Posterior cingulate gyrus (tissue), 11 donors: ENCODE results near the gene COA8.
A peak's percentile ranks its signal among the peaks of the same experiment; 100 is the strongest.

Experiments
- DNase-seq, 10 donors: peaks; one replicate each; pipeline versions ENCODE4 v3.0.0 to v3.0.0-alpha.2; 2020 to 2021; ENCODE audit warnings: mixed read lengths in 3 of 10
- intact Hi-C: fragments of 100-400 bp; cut with DNase I; formaldehyde crosslinking; loops from one replicate; pipeline ENCODE4 v1.15.1; 2023

The COA8 gene

GRCh38 chr14:103534576-103535061 is 28.1 kb upstream of the COA8 start:
- DNase-seq, result peak in 3 of 10 donors; percentile 77 to 87 (median 87)

GRCh38 chr14:103535081-103535890 is 27.5 kb upstream of the COA8 start:
- peak in 2 of 10 donors; percentile 72 to 74 for DNase-seq

More at GRCh38 chr14:103534576-103535061, 28.1 kb upstream of the COA8 start:
- intact Hi-C loops, result no loop called here

GRCh38 chr14:103535891-103536565 is 26.7 kb upstream of the COA8 start:
- DNase-seq, result peak in 4 of 10 donors; percentile 18 to 74 (median 51)
- intact Hi-C loops, result no loop called here

More at GRCh38 chr14:103535081-103535890, 27.5 kb upstream of the COA8 start:
- intact Hi-C loops, result no loop called here

- DNase-seq, result peak in 4 of 10 donors; percentile 7 to 57 (median 49)
- intact Hi-C loops, result no loop called here
Observed at GRCh38 chr14:103536693-103537092, 26.1 kb upstream of the COA8 start.

- peak in 4 of 10 donors; percentile 25 to 77 (median 68) for DNase-seq
- intact Hi-C loops, result no loop called here
Observed at GRCh38 chr14:103537175-103537990, 25.4 kb upstream of the COA8 start.

- peak in 4 of 10 donors; percentile 51 to 86 (median 84) for DNase-seq
- intact Hi-C loops, result no loop called here
Observed at GRCh38 chr14:103538291-103539055, 24.3 kb upstream of the COA8 start.

GRCh38 chr14:103539056-103539825 is 23.5 kb upstream of the COA8 start:
- intact Hi-C loops, result no loop called here
- DNase-seq, result peak in 4 of 10 donors; percentile 19 to 74 (median 68)

- peak in 4 of 10 donors; percentile 21 to 82 (median 70) for DNase-seq
- intact Hi-C loops, result no loop called here
Observed at GRCh38 chr14:103540821-103541708, 21.7 kb upstream of the COA8 start.

- intact Hi-C loops, result loop anchor here (2.0 kb wide), 1 partner anchor 13 kb away; the partner anchor contains the start of gene TRMT61A
- peak in 3 of 10 donors; percentile 73 to 90 (median 78) for DNase-seq
Observed at GRCh38 chr14:103541709-103542604, 20.8 kb upstream of the COA8 start.

GRCh38 chr14:103542605-103543088 is 20.1 kb upstream of the COA8 start:
- intact Hi-C loops, result loop anchor here (2.0 kb wide), 1 partner anchor 14 kb away; the partner anchor contains the start of gene TRMT61A

GRCh38 chr14:103543140-103543539 is 19.6 kb upstream of the COA8 start:
- intact Hi-C loops, result loop anchor here (2.0 kb wide), 1 partner anchor 14 kb away; the partner anchor contains the start of gene TRMT61A
- peak in 5 of 10 donors; percentile 61 to 92 (median 74) for DNase-seq

More at GRCh38 chr14:103542605-103543088, 20.1 kb upstream of the COA8 start:
- peak; percentile 87 to 99 (median 92) for DNase-seq

- intact Hi-C loops, result loop anchor here (2.0 kb wide), 1 partner anchor 15 kb away; the partner anchor contains the start of gene TRMT61A
- DNase-seq, result peak in 3 of 10 donors; percentile 79 to 93 (median 91)
Observed at GRCh38 chr14:103543721-103544387, 18.9 kb upstream of the COA8 start.

GRCh38 chr14:103544388-103545218 is 18.2 kb upstream of the COA8 start:
- peak; percentile 80 to 98 (median 88) for DNase-seq
- intact Hi-C loops, result no loop called here

- DNase-seq, result peak in 2 of 10 donors; percentile 62 to 84
- intact Hi-C loops, result no loop called here
Observed at GRCh38 chr14:103545219-103545914, 17.4 kb upstream of the COA8 start.
